ENCODE measurements around the gene SLC12A5. TPM values are rescaled to one million over a fixed set of nuclear protein-coding genes. Genes with fewer than 3 reads are reported as not detected.

Gene SLC12A5
- polyA plus RNA-seq, 2 of the 4 experiments (the other 2 are of a cell fraction) = 3.0 to 10.8 TPM

- CTCF ChIA-PET = interaction anchor here (1.7 kb wide), 1 partner anchor 47 kb away, joined by 4 read pairs; no protein-coding TSS in a partner anchor
- FAIRE-seq = no peak
- H3K4me2 ChIP-seq = no peak overlapping the region
Measured at GRCh38 chr20:46104262-46104661, 75.2 kb downstream of the SLC12A5 start.

GRCh38 chr20:46107061-46107460 lies 78.0 kb downstream of the SLC12A5 start:
- no peak for TF ChIP-seq HES2 (IDR thresholded peaks at IDR 0.05)
- TF ChIP-seq BCL3 (IDR thresholded peaks at IDR 0.05) = no peak
- TF ChIP-seq CBX2 (IDR thresholded peaks at IDR 0.05; ENCODE audit: borderline replicate concordance, low read depth) = no peak
- TF ChIP-seq NR3C1 (IDR thresholded peaks at IDR 0.05) = no peak
- TF ChIP-seq HMGXB4 (CRISPR knock-in tag; IDR thresholded peaks at IDR 0.05; ENCODE audit: borderline replicate concordance) = no peak
- no peak for TF ChIP-seq FOXS1 (CRISPR knock-in tag; IDR thresholded peaks at IDR 0.05)
- no peak for ATAC-seq

More at GRCh38 chr20:46104262-46104661, 75.2 kb downstream of the SLC12A5 start:
- POLR2A ChIA-PET = no interaction called here
- no peak overlapping the region for H3K4me3 ChIP-seq
- H3K4me1 ChIP-seq = no peaks in the 10 kb centered on the region
- 20% methylated on average over 3 of the region's 3 CpGs for WGBS (ENCODE audit: missing lambda C conversion rate)
- no peak for DNase-seq (ENCODE audit: low read depth in 1 of 2, low spot score in 1 of 2)
- H3K27ac ChIP-seq = no peak overlapping the region
- peaks cover 32% of the 10 kb centered on the region; the same call in 2 of the 3 replicates for H3K9me3 ChIP-seq
- ATAC-seq = no peak
- TF ChIP-seq TFCP2L1 (CRISPR knock-in tag; IDR thresholded peaks at IDR 0.05) (no peak), RNF2 (IDR thresholded peaks at IDR 0.05; ENCODE audit: borderline replicate concordance, low read depth) (no peak), PHF8 (IDR thresholded peaks at IDR 0.05; ENCODE audit: borderline replicate concordance, low read depth) (no peak), RAD21 (conservative IDR thresholded peaks at IDR 0.05 in 1 of 2, IDR thresholded peaks at IDR 0.05 in 1 of 2) (no peak), RARB (CRISPR knock-in tag; IDR thresholded peaks at IDR 0.05) (no peak), HES2 (IDR thresholded peaks at IDR 0.05) (no peak), HOXB5 (CRISPR knock-in tag; IDR thresholded peaks at IDR 0.05) (no peak), POLR2A (IDR thresholded peaks at IDR 0.05; ENCODE audit: low read length) (no peak), JUN (IDR thresholded peaks at IDR 0.05) (no peak), CHD2 (IDR thresholded peaks at IDR 0.05; ENCODE audit: low read length, partially characterized antibody) (no peak), HDAC2 (IDR thresholded peaks at IDR 0.05) (no peak), PBX3 (IDR thresholded peaks at IDR 0.05) (no peak), ZNF302 (CRISPR knock-in tag; IDR thresholded peaks at IDR 0.05) (no peak), KDM1A (IDR thresholded peaks at IDR 0.05; ENCODE audit: low read depth) (no peak), CHD4 (IDR thresholded peaks at IDR 0.05; ENCODE audit: borderline replicate concordance) (no peak), NFE2L2 (conservative IDR thresholded peaks at IDR 0.05; ENCODE audit: low read length) (no peak), CBX2 (IDR thresholded peaks at IDR 0.05; ENCODE audit: borderline replicate concordance, low read depth) (no peak), HMGXB4 (CRISPR knock-in tag; IDR thresholded peaks at IDR 0.05; ENCODE audit: borderline replicate concordance) (no peak), HOXA7 (CRISPR knock-in tag; IDR thresholded peaks at IDR 0.05) (no peak), ATOH8 (CRISPR knock-in tag; IDR thresholded peaks at IDR 0.05; ENCODE audit: low read depth) (no peak)

More at GRCh38 chr20:46107061-46107460, 78.0 kb downstream of the SLC12A5 start:
- H3K4me2 ChIP-seq = no peak overlapping the region
- no peak overlapping the region for H3K27ac ChIP-seq
- FAIRE-seq = no peak
- H3K4me1 ChIP-seq = no peaks in the 10 kb centered on the region
- ChIA-PET POLR2A (no interaction called here), CTCF (interaction anchor here (0.9 to 1.2 kb wide), 3 partner anchors 16 to 65 kb away, joined by 3 to 5 read pairs (median 4); no protein-coding TSS in a partner anchor)
- no peak overlapping the region for H3K4me3 ChIP-seq
- WGBS (ENCODE audit: missing lambda C conversion rate) = 13% methylated on average over 6 of the region's 6 CpGs
- no peak for DNase-seq (ENCODE audit: low read depth in 1 of 2, low spot score in 1 of 2)
- peaks cover 27% of the 10 kb centered on the region; the same call in 2 of the 3 replicates for H3K9me3 ChIP-seq
